Breast epithelium (tissue), 4 donors: ENCODE measurements around the gene VANGL1. TPM values are rescaled to one million over a fixed set of nuclear protein-coding genes. Genes with fewer than 3 reads are reported as not detected.

Experiments
- DNase-seq, 2 donors: peaks; one replicate each; pipeline ENCODE4 v3.0.0-alpha.2; 2019; ENCODE audit warnings: low spot score in 2 of 2
- H3K27ac ChIP-seq, 2 donors: fragments of 200-600 bp; sonication (generic) in 1 of 2; one replicate each; pipeline ENCODE4 v1.5.1; 2016 to 2019; ENCODE audit warnings: mild to moderate bottlenecking in 1 of 2
- H3K27me3 ChIP-seq, 2 donors: fragments of 200-600 bp; sonication (generic) in 1 of 2; one replicate each; pipeline versions ENCODE4 v1.5.1 to v1.6.0; 2017 to 2019; ENCODE audit warnings: control low read depth in 1 of 2, mild to moderate bottlenecking in 1 of 2
- H3K36me3 ChIP-seq: fragments of 200-600 bp; one replicate; pipeline ENCODE4 v1.5.1; 2019
- H3K4me1 ChIP-seq, 2 donors: fragments of 200-600 bp; sonication (generic); one replicate each; pipeline ENCODE4 v1.5.1; 2016 to 2019; ENCODE audit warnings: control low read depth in 1 of 2
- H3K4me3 ChIP-seq, 3 donors: fragments of 200-600 bp; sonication (generic); 1 replicate in 2 of 3; 2 replicates in 1 of 3; pipeline ENCODE4 v1.5.1; 2016 to 2019; ENCODE audit warnings: mild to moderate bottlenecking in 3 of 3, moderate library complexity in 2 of 3
- H3K9me3 ChIP-seq, 2 donors: fragments of 200-600 bp; sonication (generic) in 1 of 2; one replicate each; pipeline ENCODE4 v1.5.1; 2016 to 2019; ENCODE audit warnings: control low read depth in 1 of 2
- POLR2A ChIP-seq: fragments of 450-650 bp; IDR thresholded peaks from one replicate; pipeline ENCODE4 v1.6.1; 2016; ENCODE audit warnings: antibody characterized with exemption, mild to moderate bottlenecking, moderate library complexity
- POLR2AphosphoS5 ChIP-seq, 3 donors: sonication (generic); formaldehyde crosslinking; IDR thresholded peaks; one replicate each; pipeline ENCODE4 v1.6.1; 2017; ENCODE audit warnings: antibody characterized with exemption in 3 of 3
- intact Hi-C: fragments of 100-400 bp; cut with DNase I; formaldehyde crosslinking; loops from one replicate; pipeline ENCODE4 v1.15.1; 2023; ENCODE audit warnings: low total_unique reads
- total RNA-seq, 3 donors: library from RNA; depleted of rRNA; stranded (reverse); fragments of >200 nt; gene quantifications; one replicate each; pipeline ENCODE4 v1.1.0, GENCODE V29; 2016
- TF ChIP-seq, protein P1 (sequence below), 3 donors: fragments of 450-650 bp; IDR thresholded peaks; one replicate each; pipeline ENCODE4 v1.5.1; 2016 to 2017; ENCODE audit warnings: antibody characterized with exemption in 3 of 3, mild to moderate bottlenecking in 3 of 3, moderate library complexity in 3 of 3

VANGL1 gene
- total RNA-seq, 3 donors from 2014 or later: 6.6 to 7.5 (median 7.5) TPM

DNA sequence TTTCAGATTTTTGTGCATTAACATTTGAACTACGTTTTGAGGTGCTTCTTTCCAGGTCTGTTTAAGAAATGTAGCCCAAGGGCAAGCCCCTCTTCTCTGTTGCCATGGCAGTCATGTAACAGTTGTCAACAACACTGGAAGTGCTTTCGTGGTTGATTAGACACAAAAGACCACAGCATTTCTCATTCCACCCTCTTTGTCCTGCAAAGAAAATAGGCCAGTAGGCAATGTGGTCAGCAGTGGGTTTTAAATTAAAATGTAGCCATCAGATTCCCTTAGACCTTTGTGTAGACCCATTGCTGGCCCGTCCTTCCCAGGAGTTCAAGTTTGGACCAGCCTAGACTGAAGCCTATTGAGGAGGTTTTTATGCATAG is 35.4 kb downstream of the VANGL1 start:
- Histone ChIP-seq H3K4me3 (no peak overlapping the region), H3K27ac (no peak overlapping the region), H3K4me1 (no peaks in the 10 kb centered on the region), H3K27me3 (no peaks in the 10 kb centered on the region), H3K36me3 (no peaks in the 10 kb centered on the region), H3K9me3 (no peaks in the 10 kb centered on the region)
- intact Hi-C loops: no loop called here
- DNase-seq: no peak
- no peak for TF ChIP-seq POLR2A
- TF ChIP-seq, protein P1, sequence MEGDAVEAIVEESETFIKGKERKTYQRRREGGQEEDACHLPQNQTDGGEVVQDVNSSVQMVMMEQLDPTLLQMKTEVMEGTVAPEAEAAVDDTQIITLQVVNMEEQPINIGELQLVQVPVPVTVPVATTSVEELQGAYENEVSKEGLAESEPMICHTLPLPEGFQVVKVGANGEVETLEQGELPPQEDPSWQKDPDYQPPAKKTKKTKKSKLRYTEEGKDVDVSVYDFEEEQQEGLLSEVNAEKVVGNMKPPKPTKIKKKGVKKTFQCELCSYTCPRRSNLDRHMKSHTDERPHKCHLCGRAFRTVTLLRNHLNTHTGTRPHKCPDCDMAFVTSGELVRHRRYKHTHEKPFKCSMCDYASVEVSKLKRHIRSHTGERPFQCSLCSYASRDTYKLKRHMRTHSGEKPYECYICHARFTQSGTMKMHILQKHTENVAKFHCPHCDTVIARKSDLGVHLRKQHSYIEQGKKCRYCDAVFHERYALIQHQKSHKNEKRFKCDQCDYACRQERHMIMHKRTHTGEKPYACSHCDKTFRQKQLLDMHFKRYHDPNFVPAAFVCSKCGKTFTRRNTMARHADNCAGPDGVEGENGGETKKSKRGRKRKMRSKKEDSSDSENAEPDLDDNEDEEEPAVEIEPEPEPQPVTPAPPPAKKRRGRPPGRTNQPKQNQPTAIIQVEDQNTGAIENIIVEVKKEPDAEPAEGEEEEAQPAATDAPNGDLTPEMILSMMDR (IDR thresholded peaks at IDR 0.05): no peak
- no peak for TF ChIP-seq POLR2AphosphoS5 (IDR thresholded peaks at IDR 0.05)

DNA sequence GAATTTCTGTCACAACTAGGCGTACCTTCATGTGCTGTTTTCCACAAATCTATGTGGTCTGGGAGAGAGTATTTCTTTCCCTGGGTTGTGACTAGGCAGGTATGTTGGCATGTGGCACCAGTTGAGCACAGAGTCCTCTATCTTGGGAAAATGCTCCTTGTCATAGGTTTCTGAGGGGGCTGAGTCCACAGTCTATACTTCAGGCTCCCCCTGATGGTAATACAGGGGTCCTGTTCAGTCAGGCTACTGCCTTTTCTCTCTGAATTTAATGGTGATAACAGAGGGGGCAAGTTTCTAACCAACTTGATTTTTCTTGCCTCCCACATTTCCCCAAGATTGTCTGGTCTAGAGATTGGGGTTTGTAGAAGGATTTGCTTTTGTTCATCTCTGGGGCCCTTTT is 35.8 kb downstream of the VANGL1 start:
- TF ChIP-seq, protein P1 (IDR thresholded peaks at IDR 0.05): no peak
- TF ChIP-seq POLR2AphosphoS5 (IDR thresholded peaks at IDR 0.05) (no peak), POLR2A (no peak)
- intact Hi-C loops: no loop called here
- Histone ChIP-seq H3K9me3 (no peaks in the 10 kb centered on the region), H3K27me3 (no peaks in the 10 kb centered on the region), H3K4me1 (no peaks in the 10 kb centered on the region), H3K4me3 (no peak overlapping the region), H3K36me3 (no peaks in the 10 kb centered on the region), H3K27ac (no peak overlapping the region)
- DNase-seq: no peak

DNA sequence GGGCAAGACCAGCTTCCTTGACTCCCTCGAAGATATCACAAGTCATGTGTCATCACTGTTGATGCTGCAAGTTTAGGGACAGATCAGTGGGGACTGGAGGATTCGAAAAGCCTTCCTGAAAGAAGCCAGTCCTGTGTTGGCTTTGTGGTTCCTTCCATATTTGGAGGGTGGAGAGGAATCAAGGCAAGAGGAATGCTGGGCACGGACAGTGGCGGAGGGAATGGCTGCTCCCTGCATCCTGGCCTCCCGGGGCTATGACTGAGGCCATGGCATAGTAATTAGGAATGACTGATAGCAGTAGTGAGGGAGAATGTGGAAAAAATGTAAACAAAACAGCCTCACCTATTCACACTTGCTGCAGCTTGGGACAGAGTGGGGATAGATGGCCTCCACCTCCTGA is 36.4 kb downstream of the VANGL1 start:
- no peaks in the 10 kb centered on the region for H3K27me3 ChIP-seq
- no peaks in the 10 kb centered on the region for H3K4me1 ChIP-seq
- no peak overlapping the region for H3K4me3 ChIP-seq
- DNase-seq: no peak
- no peaks in the 10 kb centered on the region for H3K9me3 ChIP-seq
- intact Hi-C loops: no loop called here
- TF ChIP-seq, protein P1 (IDR thresholded peaks at IDR 0.05): no peak
- TF ChIP-seq POLR2AphosphoS5 (IDR thresholded peaks at IDR 0.05) (no peak), POLR2A (no peak)
- H3K27ac ChIP-seq: peak overlapping the region in 1 of 2 donors; percentile 48
- H3K36me3 ChIP-seq: no peaks in the 10 kb centered on the region

DNA sequence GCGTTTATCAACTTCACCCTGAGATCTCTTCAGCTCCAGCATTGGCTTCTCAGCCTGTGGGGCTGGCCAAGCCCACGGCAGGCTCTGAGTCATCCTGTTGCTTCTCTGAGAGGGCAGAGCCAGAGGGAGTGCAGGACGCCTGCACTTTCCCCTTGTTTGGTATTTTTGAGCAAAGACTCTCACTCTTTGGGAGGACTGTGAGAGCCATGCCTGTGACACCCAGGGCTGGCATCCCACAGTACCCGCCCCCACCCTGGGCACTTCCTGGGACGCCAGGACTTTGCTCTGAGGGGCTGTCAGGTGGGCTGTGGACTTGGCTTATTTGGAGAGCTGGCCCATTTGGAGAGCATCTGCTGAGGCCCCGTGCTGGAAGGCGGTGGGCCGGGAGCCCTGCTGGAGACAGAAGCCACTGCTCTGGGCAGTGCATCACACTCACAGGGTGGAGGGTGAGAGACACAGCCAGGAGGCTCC is 37.4 kb downstream of the VANGL1 start:
- H3K27ac ChIP-seq: peak overlapping the region in 1 of 2 donors; percentile 72
- TF ChIP-seq, protein P1 (IDR thresholded peaks at IDR 0.05): no peak
- TF ChIP-seq POLR2AphosphoS5 (IDR thresholded peaks at IDR 0.05): no peak
- no peak for TF ChIP-seq POLR2A
- no peaks in the 10 kb centered on the region for H3K9me3 ChIP-seq
- no peak for DNase-seq
- H3K36me3 ChIP-seq: no peaks in the 10 kb centered on the region
- H3K4me3 ChIP-seq: peak overlapping the region in 1 of 3 donors; percentile 20
- intact Hi-C loops: no loop called here
- no peaks in the 10 kb centered on the region for H3K27me3 ChIP-seq
- H3K4me1 ChIP-seq: no peaks in the 10 kb centered on the region

DNA sequence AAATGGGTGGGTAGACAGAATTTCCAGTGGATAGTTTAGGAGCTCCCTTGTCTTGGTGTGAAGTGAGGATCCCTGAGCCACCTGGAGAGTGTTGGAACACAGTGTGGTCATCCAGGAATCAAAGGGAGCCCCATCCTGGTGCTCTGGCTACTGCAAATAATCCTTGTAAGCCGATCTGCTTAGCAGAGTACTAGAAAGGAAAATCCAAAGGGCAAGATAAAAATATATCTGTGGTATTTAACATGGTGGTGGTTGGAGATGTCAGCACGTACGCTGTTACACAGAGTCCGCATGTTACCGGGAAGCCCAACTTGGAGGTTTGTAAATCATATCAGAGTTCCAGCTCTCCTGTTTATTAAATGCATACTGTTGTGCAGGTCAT is 39.0 kb downstream of the VANGL1 start:
- TF ChIP-seq POLR2A: no peak
- TF ChIP-seq, protein P1 (IDR thresholded peaks at IDR 0.05): no peak
- TF ChIP-seq POLR2AphosphoS5 (IDR thresholded peaks at IDR 0.05): no peak
- no peaks in the 10 kb centered on the region for H3K36me3 ChIP-seq
- H3K4me3 ChIP-seq: no peak overlapping the region
- H3K27me3 ChIP-seq: no peaks in the 10 kb centered on the region
- no peaks in the 10 kb centered on the region for H3K4me1 ChIP-seq
- no peak for DNase-seq
- intact Hi-C loops: no loop called here
- H3K27ac ChIP-seq: no peak overlapping the region
- no peaks in the 10 kb centered on the region for H3K9me3 ChIP-seq
